LNCAP (cell line): ENCODE results near the gene MGAT4A.

ENCODE experiments used
- TF ChIP-seq, protein P1 (sequence below): fragments of 450-650 bp; IDR thresholded peaks from 2 replicates; pipeline ENCODE4 v1.5.1; 2017; ENCODE audit warnings: mild to moderate bottlenecking

The MGAT4A gene

DNA sequence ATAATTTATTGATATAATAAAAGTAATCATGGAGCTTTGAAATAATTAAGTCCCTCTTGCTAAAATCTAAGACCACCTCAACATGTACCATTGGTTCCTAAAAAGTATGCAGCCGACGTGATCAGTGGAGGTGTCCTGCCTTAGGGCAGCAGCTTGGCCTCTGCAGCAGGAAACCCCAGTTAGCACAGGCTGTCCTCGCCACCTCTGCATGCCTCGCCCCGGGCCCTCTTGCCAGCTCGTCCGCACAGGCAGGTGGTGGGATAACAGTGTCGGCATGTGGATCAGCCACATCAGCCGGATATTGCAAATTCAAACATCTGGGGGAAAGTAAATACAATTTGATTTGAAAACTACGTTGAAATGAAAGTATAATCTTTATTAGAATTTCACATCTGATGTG is 145.5 kb downstream of the MGAT4A start:
- TF ChIP-seq, protein P1, sequence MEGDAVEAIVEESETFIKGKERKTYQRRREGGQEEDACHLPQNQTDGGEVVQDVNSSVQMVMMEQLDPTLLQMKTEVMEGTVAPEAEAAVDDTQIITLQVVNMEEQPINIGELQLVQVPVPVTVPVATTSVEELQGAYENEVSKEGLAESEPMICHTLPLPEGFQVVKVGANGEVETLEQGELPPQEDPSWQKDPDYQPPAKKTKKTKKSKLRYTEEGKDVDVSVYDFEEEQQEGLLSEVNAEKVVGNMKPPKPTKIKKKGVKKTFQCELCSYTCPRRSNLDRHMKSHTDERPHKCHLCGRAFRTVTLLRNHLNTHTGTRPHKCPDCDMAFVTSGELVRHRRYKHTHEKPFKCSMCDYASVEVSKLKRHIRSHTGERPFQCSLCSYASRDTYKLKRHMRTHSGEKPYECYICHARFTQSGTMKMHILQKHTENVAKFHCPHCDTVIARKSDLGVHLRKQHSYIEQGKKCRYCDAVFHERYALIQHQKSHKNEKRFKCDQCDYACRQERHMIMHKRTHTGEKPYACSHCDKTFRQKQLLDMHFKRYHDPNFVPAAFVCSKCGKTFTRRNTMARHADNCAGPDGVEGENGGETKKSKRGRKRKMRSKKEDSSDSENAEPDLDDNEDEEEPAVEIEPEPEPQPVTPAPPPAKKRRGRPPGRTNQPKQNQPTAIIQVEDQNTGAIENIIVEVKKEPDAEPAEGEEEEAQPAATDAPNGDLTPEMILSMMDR: no peak

DNA sequence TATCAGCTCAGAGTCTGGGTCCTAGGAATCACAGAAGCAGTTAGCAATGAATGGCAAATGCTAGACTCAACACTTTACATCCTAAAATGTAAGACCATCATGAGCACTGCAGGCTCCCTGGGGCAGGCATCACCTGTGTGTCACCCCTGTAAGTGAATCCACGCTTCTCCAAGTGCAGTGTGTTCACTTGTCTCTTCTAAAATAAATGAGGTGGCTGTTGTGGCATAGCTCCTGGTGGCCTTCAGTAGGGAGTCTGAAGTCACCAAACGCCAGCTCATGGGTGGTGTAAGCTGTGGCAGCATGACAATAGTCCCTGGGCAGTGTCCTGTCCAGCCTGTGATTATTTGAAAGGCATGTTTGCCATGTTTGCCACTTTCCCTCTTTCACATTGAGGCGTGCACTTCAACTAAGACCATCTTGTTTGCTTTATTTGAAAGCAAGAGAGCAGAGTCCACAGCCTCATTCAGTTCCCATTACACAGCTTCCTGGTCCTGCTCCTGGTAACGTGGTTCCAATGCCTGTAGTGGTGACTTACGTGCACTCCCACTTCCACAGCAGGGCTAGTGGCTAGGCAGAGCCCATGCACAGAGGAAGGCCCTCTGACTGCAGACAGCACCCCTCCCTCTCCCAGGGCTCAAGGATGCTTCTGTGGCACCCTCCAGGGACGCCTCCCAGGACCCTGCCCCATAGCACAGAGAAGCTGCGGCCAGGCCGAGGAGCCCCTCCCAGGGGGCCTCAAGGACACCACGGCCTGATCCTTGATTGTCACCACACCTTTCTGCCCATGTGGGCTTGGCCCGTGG is 146.9 kb downstream of the MGAT4A start:
- TF ChIP-seq, protein P1: no peak

DNA sequence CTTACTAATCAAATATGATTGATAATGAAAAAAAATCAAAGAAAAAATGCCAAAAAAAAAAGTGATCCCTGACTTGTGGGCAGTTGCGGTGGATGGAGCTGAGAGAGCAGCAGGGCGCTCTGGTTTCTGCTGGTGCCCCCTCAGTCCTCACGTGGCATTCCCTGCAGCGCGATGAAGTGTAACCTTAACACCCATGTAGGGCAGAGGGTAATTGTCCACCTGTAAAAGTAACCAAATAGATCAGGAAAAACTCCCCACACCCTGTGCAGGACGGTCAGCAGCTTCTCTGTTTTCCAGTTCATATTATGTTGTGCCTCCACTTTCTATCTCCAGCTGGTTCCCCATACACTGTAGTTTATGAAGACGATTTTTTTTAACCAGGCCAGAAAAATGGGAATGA is 147.7 kb downstream of the MGAT4A start:
- TF ChIP-seq, protein P1: no peak

DNA sequence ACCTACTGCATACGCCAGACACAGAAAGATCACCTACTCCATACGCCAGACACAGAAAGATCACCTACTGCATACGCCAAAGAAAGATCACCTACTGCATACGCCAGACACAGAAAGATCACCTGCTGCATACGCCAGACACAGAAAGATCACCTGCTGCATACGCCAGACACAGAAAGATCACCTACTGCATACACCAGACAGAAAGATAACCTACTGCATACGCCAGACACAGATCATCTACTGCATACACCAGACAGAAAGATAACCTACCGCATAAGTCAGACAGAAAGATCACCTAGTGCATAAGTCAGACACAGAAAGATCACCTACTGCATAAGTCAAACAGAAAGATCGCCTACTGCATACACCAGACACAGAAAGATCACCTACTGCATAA is 148.4 kb downstream of the MGAT4A start:
- TF ChIP-seq, protein P1: no peak

DNA sequence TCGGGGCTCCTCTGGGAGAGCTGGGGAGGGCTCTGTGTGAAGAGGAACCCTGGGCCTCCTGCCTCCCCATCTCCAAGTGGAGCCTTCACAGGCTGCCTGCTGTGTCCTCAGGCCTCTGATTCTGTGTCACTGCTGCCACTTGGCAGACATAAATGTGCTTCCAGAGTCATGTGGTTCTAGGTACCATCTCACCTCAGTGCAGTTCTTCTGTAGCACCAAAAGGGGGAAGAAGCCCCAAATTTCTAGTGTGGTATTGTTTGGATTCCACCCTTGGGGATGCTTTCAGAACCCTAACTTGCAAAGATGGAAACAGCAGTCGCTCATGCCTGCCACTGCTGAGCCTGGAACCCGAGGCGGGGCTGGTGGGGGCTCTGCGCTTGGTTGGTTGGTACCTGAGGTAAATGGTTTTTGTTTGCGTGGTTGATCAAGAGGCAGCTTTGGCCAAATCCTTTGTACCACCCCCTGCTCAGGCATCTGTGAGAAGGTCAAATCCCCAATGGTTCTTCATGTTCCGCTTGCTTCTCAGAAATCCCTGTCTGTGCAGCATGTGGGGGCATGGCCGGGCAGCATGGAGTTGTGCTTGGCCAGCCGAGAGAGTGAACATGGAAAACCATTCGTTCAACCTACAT is 150.2 kb downstream of the MGAT4A start:
- TF ChIP-seq, protein P1: no peak

DNA sequence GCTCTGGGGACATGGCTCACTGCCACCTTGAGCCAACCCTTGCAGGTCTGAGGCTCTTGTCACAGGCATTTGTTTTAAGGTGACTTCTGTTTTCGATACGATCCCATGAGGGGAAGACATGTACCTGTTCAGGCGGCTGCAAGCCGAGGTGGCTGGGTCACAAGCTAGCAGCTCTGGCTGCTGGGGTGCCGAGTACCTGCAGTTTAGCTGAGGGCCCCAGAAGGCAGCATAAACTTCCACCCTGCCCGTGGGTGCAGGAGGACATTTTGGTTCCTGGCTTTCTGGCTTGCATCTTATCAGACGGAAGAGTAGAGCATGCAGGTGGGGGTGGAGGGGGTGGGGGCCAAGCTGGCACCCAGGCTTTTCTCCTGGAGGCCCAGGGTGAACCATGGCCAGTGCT is 151.0 kb downstream of the MGAT4A start:
- TF ChIP-seq, protein P1: no peak

DNA sequence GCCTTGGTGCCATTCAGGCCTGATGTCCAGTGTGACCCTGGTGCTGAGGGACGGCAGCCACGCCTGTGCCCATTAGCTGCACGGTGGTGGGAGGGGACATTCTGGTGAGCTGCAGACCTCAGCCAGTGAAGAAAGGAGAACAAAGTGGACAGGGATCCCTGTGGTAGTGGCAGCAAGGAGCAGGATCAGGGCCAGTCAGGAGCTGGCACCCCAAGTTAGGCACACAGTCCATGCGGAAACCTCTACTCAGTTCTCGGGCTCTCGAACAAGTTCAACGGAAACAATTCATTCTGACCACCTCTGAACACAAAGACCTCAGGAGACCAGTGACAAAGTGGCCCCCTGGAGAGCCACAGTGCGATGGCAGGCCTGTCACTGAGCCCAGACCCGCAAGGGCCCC is 152.7 kb downstream of the MGAT4A start:
- TF ChIP-seq, protein P1: no peak
